B cell (primary cell): ENCODE measurements around the gene GRM2.

Experiments
- CTCF ChIP-seq: fragments of 200-600 bp; IDR thresholded peaks from one replicate; pipeline ENCODE4 v1.8.0; 2022; ENCODE audit warnings: antibody characterized with exemption, mild to moderate bottlenecking
- EZH2 ChIP-seq: IDR thresholded peaks from 2 replicates; pipeline ENCODE4 v1.6.1; 2012; ENCODE audit warnings: borderline replicate concordance, low read depth, mild to moderate bottlenecking, moderate library complexity, low read length; ENCODE audit not compliant: insufficient read depth, poor library complexity, severe bottlenecking

DNA sequence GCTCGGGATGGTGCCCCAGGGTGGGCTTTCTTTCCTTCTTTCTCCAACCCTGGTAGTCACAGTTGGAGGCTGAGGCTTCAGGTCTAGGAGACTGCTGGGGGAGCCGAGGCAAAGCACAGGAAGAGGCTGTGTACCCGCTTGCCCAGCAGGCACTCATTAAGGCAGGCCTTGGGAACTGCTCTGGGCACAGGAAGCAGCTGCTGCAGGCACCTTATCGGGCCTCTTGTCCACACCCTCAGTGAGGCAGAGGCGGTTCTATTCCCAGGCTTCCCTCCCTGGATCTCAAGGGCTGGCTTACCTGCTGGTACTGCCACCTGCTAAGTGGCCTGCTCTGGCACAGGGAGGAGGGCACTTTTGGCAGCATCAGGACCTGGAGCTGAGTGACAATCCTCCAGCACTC lies 15.8 kb upstream of the GRM2 start:
- TF ChIP-seq EZH2 (no peak), CTCF (no peak)
